Stomach (tissue), 9 donors: ENCODE data around the gene ASAP2. TPM values are rescaled to one million over a fixed set of nuclear protein-coding genes. Genes with fewer than 3 reads are reported as not detected.

Experiments
- DNase-seq, 2 donors: peaks; one replicate each; pipeline versions ENCODE4 v3.0.0 to v3.0.0-alpha.2; 2013 to 2019
- H3K27ac ChIP-seq, 5 donors: fragments of 200-600 bp in 4 of 5; sonication (generic) in 4 of 5; one replicate each; pipeline ENCODE4 v1.5.1; 2013 to 2019; ENCODE audit warnings: mild to moderate bottlenecking in 1 of 5, moderate library complexity in 1 of 5
- H3K27me3 ChIP-seq, 3 donors: fragments of 200-600 bp; sonication (generic); one replicate each; pipeline ENCODE4 v1.5.1; 2017 to 2019; ENCODE audit warnings: mixed run types in 1 of 3
- H3K36me3 ChIP-seq, 4 donors: fragments of 200-600 bp; sonication (generic); 1 replicate in 3 of 4; 2 replicates in 1 of 4; pipeline ENCODE4 v1.5.1; 2016 to 2019
- H3K4me1 ChIP-seq, 4 donors: fragments of 200-600 bp; sonication (generic); one replicate each; pipeline ENCODE4 v1.5.1; 2016 to 2019
- H3K4me3 ChIP-seq, 4 donors: fragments of 200-600 bp; sonication (generic) in 3 of 4; one replicate each; pipeline ENCODE4 v1.5.1; 2016 to 2019; ENCODE audit warnings: mild to moderate bottlenecking in 1 of 4
- H3K9me3 ChIP-seq, 4 donors: fragments of 200-600 bp; sonication (generic); one replicate each; pipeline ENCODE4 v1.5.1; 2016 to 2019
- CTCF ChIP-seq, 7 experiments: fragments of 450-650 bp in 4 of 7; fragments of 200-600 bp in 3 of 7; sonication (generic) in 3 of 7; IDR thresholded peaks; one replicate each; pipeline ENCODE4 v1.5.1; 2016 to 2019; ENCODE audit warnings: antibody characterized with exemption in 7 of 7, control low read depth in 2 of 7, mild to moderate bottlenecking in 1 of 7
- EP300 ChIP-seq: sonication (generic); formaldehyde crosslinking; IDR thresholded peaks from one replicate; pipeline ENCODE4 v1.6.1; 2017; ENCODE audit warnings: antibody characterized with exemption
- POLR2A ChIP-seq, 4 donors: fragments of 450-650 bp; IDR thresholded peaks; one replicate each; pipeline ENCODE4 v1.6.1; 2016; ENCODE audit warnings: antibody characterized with exemption in 4 of 4, control low read depth in 2 of 4, mild to moderate bottlenecking in 1 of 4, moderate library complexity in 1 of 4
- POLR2AphosphoS5 ChIP-seq, 3 donors: sonication (generic); formaldehyde crosslinking; IDR thresholded peaks; one replicate each; pipeline ENCODE4 v1.6.1; 2016; ENCODE audit warnings: antibody characterized with exemption in 3 of 3
- WGBS, 5 donors: extraction: QIAGEN DNeasy Blood & Tissue Kit in 3 of 5; methylation state at CpG; one replicate each; pipeline versions ENCODE4 v1.1.5 to v1.1.7; 2013 to 2018; 5-methylcytosine and 5-hydroxymethylcytosine counted together
- intact Hi-C: fragments of 100-400 bp; cut with DNase I; formaldehyde crosslinking; loops from one replicate; pipeline ENCODE4 v1.15.1; 2023; ENCODE audit warnings: low total_unique reads
- polyA plus RNA-seq, 3 donors: library from polyadenylated mRNA; stranded (reverse); fragments of 200-250 nt; gene quantifications; one replicate each; pipeline ENCODE4 v1.2.3, GENCODE V29; 2013
- total RNA-seq, 5 donors: library from RNA; depleted of rRNA; stranded (reverse); fragments of >200 nt; gene quantifications; one replicate each; pipeline versions ENCODE4 v1.1.0 to v1.2.3, GENCODE V29; 2014 to 2016
- donor health status: healthy with polysubstance abuse.
- donor health status: Bipolar disorder and iron deficiency.
- donor health status: healthy.

Gene ASAP2
- total and polyA plus RNA-seq, 8 donors = 9.7 to 55.4 (median 33.7) TPM

- H3K27ac ChIP-seq = peak overlapping the region in 4 of 5 donors; percentile 33 to 72 (median 51)
- H3K4me3 ChIP-seq = no peak overlapping the region
- peaks cover 13 to 81% (median 70%) of the 10 kb centered on the region in 4 donors for H3K36me3 ChIP-seq
- peak in 1 of 2 donors; percentile 70 for DNase-seq
- TF ChIP-seq CTCF (IDR thresholded peaks at IDR 0.05) (no peak), POLR2AphosphoS5 (IDR thresholded peaks at IDR 0.05) (peak in 1 of 3 donors; percentile 7), EP300 (no peak)
- intact Hi-C loops = no loop called here
- no peaks in the 10 kb centered on the region for H3K9me3 ChIP-seq
- 71 to 88% (median 82%) methylated on average over 16 to 20 of the region's 20 CpGs for WGBS, 5 donors
- H3K27me3 ChIP-seq = no peaks in the 10 kb centered on the region
- H3K4me1 ChIP-seq = peaks cover 6 to 14% (median 8%) of the 10 kb centered on the region in 4 donors
Observed at GRCh38 chr2:9398881-9399780, 192.5 kb downstream of the ASAP2 start.

GRCh38 chr2:9400268-9401058, 193.9 kb downstream of the ASAP2 start:
- intact Hi-C loops = no loop called here
- DNase-seq = peak in 1 of 2 donors; percentile 47
- WGBS, 5 donors = 82 to 88% (median 82%) methylated on average over 11 to 12 of the region's 12 CpGs
- Histone ChIP-seq H3K9me3 (no peaks in the 10 kb centered on the region), H3K4me1 (peaks cover 7 to 24% (median 13%) of the 10 kb centered on the region in 4 donors), H3K36me3 (peaks cover 13 to 80% (median 65%) of the 10 kb centered on the region in 4 donors), H3K27me3 (no peaks in the 10 kb centered on the region), H3K4me3 (no peak overlapping the region), H3K27ac (peak overlapping the region in 2 of 5 donors; percentile 3 to 72)
- TF ChIP-seq POLR2AphosphoS5 (IDR thresholded peaks at IDR 0.05) = no peak
- TF ChIP-seq CTCF (IDR thresholded peaks at IDR 0.05) = no peak
- TF ChIP-seq POLR2A (IDR thresholded peaks at IDR 0.05) = no peak
- TF ChIP-seq EP300 = no peak

- no peaks in the 10 kb centered on the region for H3K27me3 ChIP-seq
- H3K36me3 ChIP-seq = peaks cover 13 to 79% (median 65%) of the 10 kb centered on the region in 4 donors
- WGBS, 5 donors = 92 to 96% (median 93%) methylated on average over 8 to 12 of the region's 12 CpGs
- no peak for DNase-seq
- TF ChIP-seq POLR2AphosphoS5 (IDR thresholded peaks at IDR 0.05) (no peak), EP300 (no peak), CTCF (IDR thresholded peaks at IDR 0.05) (no peak), POLR2A (IDR thresholded peaks at IDR 0.05) (no peak)
- H3K27ac ChIP-seq = no peak overlapping the region
- peaks cover 7 to 24% (median 13%) of the 10 kb centered on the region in 4 donors for H3K4me1 ChIP-seq
- intact Hi-C loops = no loop called here
- H3K9me3 ChIP-seq = no peaks in the 10 kb centered on the region
- no peak overlapping the region for H3K4me3 ChIP-seq
Observed at GRCh38 chr2:9401059-9401547, 194.5 kb downstream of the ASAP2 start.
